Cardiac fibroblast (primary cell): ENCODE results near the gene STK24.

Experiments
- DNase-seq, 2 donors: peaks; one replicate each; pipeline versions ENCODE4 v3.0.0 to v3.0.0-alpha.2; 2010; ENCODE audit warnings: low read depth in 2 of 2
- H3K4me3 ChIP-seq, 2 donors: replicated peaks in 1 of 2; 1 replicate in 1 of 2; 2 replicates in 1 of 2; pipeline ENCODE4 v1.5.1; 2011; ENCODE audit warnings: low read depth in 2 of 2, low read length in 2 of 2, mild to moderate bottlenecking in 2 of 2, moderate library complexity in 1 of 2
- TF ChIP-seq, protein P1 (sequence below): IDR thresholded peaks from one replicate; pipeline ENCODE4 v1.5.1; 2011; ENCODE audit warnings: low read depth, mild to moderate bottlenecking, low read length, inconsistent platforms

STK24 gene

DNA sequence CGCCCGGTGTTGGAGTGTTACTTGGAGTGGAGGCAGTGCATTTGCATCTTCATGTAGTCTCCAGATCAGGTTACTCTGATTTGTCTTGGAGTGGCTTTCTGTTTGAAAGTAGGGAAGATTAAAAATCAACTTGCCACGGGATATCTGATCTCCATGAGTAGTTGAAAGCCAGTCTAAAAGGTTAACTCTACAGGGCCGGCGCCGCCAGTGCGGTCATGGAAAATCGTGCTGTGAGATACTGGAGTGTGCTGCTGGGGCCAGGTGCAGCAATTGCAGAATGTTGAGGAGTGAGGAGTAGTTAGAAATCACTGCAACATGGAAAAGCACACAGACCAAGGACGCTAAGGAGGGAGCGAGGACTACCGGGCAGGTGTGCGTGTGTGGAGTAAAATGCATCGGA lies 175.0 kb downstream of the STK24 start:
- TF ChIP-seq, protein P1, sequence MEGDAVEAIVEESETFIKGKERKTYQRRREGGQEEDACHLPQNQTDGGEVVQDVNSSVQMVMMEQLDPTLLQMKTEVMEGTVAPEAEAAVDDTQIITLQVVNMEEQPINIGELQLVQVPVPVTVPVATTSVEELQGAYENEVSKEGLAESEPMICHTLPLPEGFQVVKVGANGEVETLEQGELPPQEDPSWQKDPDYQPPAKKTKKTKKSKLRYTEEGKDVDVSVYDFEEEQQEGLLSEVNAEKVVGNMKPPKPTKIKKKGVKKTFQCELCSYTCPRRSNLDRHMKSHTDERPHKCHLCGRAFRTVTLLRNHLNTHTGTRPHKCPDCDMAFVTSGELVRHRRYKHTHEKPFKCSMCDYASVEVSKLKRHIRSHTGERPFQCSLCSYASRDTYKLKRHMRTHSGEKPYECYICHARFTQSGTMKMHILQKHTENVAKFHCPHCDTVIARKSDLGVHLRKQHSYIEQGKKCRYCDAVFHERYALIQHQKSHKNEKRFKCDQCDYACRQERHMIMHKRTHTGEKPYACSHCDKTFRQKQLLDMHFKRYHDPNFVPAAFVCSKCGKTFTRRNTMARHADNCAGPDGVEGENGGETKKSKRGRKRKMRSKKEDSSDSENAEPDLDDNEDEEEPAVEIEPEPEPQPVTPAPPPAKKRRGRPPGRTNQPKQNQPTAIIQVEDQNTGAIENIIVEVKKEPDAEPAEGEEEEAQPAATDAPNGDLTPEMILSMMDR, result no peak
- no peak overlapping the region for H3K4me3 ChIP-seq
- no peak for DNase-seq

DNA sequence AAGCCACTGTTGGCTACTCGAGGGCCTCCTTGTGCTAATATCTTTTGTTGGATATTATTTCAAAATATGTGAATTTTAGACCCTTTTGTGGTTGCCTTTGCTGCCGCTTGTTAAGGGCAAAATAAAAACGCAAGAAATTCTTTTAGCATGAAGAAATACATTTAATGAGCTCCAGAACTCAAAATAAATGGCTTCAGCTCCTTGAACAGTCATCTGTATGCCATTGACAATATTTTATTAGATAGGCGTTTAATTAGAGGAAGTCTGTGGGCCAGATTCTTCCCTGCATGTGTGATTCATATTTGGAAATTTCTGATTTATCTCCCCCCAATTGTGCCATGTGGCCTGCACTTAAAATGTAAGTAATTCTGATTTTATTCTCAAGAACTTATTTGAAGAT lies 177.2 kb downstream of the STK24 start:
- DNase-seq, result no peak
- no peak overlapping the region for H3K4me3 ChIP-seq
- TF ChIP-seq, protein P1, result no peak

DNA sequence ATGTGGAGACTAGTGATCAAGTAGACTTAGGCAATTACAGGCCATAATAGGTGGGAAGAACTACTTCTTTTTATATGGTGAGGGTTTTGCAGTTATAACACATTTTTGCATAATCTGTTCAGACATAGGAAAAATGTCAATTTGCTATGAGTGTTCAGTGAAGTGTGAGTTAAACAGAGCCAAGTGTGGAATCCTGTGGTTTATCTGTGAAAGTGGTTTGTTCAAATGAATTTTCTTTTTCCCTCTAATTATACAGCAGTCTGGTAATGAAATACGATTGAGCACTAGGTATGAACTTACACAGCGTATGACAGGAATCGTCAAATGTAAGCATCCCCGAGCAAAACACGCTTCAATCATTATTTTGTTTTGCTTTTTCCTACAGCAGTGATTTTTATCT lies 178.3 kb downstream of the STK24 start:
- TF ChIP-seq, protein P1, result no peak
- no peak for DNase-seq

DNA sequence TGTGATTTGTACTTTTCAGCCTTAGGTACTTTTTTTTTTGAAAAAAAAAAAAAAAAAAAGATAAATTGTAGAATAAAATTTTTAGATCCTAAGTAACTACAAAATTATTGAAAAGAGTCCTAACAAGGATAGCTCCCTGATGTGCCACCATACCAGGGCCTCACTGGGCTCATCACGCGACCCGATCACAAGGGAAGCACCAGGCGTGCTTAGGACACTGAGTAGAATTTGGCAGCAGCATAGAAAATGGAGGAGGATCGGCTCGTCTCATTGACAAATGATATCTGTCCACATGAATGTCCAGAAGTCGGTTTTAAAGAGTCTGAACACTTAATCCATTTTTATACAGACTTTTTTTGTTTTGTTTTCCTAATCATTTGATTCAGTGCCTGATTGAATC lies 179.0 kb downstream of the STK24 start:
- no peak overlapping the region for H3K4me3 ChIP-seq
- TF ChIP-seq, protein P1, result no peak
- DNase-seq, result no peak

More for the DNA sequence above, 178.3 kb downstream of the STK24 start:
- H3K4me3 ChIP-seq, result no peak overlapping the region

DNA sequence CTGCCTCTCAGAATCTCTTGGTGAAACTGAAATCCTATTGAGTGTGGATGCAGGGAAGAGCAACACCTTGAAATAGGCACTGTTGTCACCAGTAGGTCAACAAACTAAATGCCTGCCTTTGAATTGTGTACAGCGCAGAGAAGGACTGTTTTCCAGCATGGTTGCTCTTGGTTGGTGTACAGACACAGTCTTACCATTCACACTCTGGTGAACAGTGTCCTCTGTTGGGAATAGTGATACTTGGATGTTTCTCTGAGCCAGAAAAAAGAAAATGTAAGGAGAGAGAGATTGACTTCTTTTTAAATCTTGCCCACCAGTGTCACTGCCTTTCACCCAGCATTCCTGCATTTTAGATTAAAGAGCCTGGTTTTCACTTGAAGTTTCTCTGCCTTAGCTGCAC lies 179.7 kb downstream of the STK24 start:
- peak; percentile 28 to 46 for DNase-seq

DNA sequence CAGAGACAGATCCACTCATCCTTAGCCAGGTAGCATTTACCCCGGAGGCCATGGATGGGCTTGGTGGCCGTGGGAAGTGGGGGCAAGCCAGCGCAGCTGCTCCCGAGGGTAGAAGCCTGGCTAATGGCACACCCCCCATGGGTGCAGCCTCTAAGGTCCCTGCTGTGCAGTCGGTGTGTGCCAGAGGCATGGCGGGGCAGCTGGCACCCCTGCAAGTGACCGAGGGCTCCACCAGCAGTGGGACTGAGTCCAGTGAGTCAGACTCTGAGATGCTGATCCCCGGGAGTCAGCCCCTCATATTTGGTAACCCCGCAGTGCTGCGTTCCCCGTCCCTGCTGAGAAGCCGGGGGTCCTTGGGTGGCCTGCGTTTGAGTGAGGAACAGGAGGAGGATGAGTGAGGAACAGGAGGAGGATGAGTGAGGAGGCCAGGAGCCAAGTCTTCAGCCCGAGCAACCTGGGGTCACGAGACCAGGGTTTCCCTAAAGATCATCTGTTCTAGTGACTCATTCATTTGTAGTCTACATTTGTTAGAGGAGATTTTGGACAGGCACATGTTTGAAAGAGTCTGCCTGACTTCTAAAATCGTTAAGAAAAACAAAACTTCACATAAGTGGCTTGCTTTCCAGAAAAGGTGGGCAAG lies 180.7 kb downstream of the STK24 start:
- TF ChIP-seq, protein P1, result no peak
- H3K4me3 ChIP-seq, result no peak overlapping the region
- DNase-seq, result no peak

More for the DNA sequence above, 179.7 kb downstream of the STK24 start:
- TF ChIP-seq, protein P1, result peak; percentile 14
- H3K4me3 ChIP-seq, result no peak overlapping the region
